CD4-positive, alpha-beta T cell treated with Interleukin-12 subunit alpha and Interleukin-12 subunit beta, for 1 hour (primary cell): ENCODE results near the gene ICAM3.
"Not testable (repeated sequence)": the region's sequence is repeated elsewhere in the genome, so short reads cannot be mapped to it uniquely, and the experiment has no call there.

Experiments
- DNase-seq: peaks from one replicate; pipeline ENCODE4 v3.0.0-alpha.2; 2020

Gene ICAM3

GRCh38 chr19:10343495-10343894, 4.1 kb upstream of the ICAM3 start:
- DNase-seq: no peak

- no peak for DNase-seq
These were observed 553 bp upstream of the ICAM3 start for GRCh38 chr19:10339977-10340376.

- DNase-seq: no peak
These were observed 484 bp downstream of the ICAM3 start for GRCh38 chr19:10338940-10339339.

- DNase-seq: not testable (repeated sequence)
These were observed 2.7 kb downstream of the ICAM3 start for GRCh38 chr19:10336725-10337124.

- DNase-seq: no peak
These were observed 4.0 kb downstream of the ICAM3 start for GRCh38 chr19:10335352-10335985.

DNA sequence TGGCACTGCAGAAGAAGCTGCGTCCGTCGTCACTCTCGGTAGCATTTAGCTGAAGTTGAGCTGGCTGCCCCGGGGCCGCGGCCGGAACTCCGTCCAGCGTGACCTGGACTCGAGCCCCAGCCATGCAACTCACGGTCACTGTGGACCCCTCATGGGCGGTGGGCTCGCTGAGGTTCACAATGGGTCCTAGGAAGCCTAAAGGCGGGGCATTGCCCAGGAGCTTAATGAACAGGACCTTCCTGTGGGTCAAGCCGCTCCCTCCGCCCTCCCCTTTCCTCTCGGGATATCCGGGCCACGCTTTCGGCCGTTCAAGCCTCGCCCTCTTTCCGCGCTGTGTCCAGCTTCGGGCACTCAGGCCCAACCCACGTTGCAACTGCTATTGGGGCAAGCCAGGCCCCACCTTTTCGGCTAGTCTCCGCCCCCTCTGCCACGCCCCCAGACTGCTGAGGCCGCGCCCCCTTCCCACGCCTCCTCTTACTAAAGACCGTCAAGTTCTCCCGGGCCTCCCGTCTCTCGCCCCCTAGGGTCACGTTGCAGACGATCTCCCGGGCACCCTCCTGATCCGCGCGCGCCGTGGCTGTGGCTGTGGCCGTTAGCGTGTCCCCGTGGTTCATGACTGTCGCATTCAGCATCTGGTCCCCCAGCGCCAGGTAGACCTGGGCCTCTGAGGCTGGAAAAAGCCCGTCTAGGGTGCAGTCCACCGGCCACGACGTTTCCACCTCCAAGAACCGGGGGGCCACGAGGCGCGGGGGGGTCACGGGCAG, 4.7 kb downstream of the ICAM3 start:
- DNase-seq: peak; percentile 33

GRCh38 chr19:10333758-10334587, 5.5 kb downstream of the ICAM3 start:
- DNase-seq: no peak

- DNase-seq: peak; percentile 98
These were observed 6.3 kb downstream of the ICAM3 start, which contains the start of gene RAVER1 for GRCh38 chr19:10332965-10333757. Gene RAVER1, minus strand, starts transcription at chr19:10333529. Its CDS starts 22 bp downstream, at chr19:10333507.

DNA sequence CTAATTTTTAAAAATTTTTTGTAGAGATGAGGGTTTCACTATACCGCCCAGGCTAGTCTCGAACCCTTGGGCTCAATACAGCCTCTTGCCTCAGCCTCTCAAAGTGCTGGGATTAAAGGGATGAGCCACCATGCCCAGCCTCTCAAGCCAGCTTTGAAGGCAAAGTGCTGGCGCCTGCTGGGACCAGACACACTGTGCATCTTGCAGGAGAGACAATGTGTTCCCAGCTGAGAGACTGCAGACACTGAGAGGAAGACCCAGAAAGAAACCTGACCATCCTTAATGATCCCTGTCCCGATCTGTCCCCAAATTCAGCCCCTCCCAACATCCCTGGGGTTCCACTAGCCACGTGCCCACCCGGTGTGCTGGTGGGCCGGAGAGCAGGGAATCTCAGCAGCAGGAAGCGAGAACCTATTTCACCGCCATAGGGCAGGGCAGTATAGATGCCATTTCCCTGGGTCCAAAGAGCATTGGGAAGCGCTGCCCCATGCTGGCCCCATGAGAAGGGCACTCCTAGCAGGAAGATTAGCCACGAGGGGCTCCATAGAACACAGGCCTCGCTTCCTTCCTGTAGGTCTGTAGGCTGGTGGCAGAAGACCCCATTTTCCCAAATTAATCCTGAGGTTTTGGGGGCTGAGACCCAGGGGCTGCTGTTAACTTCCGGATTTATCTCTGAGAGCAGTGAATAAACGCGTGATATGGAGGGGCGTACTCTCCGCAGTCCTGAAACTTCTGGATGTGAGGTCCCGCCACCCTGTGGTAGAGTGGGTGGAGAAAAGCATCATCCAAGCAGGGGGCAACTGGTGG, 7.1 kb downstream of the ICAM3 start:
- DNase-seq: no peak

- no peak for DNase-seq
These were observed 9.9 kb downstream of the ICAM3 start for GRCh38 chr19:10329555-10329954.

- DNase-seq: no peak
These were observed 10.6 kb downstream of the ICAM3 start for GRCh38 chr19:10328558-10329429.

- no peak for DNase-seq
These were observed 11.6 kb downstream of the ICAM3 start for GRCh38 chr19:10327793-10328192.

GRCh38 chr19:10325732-10326131, 13.7 kb downstream of the ICAM3 start:
- no peak for DNase-seq

DNA sequence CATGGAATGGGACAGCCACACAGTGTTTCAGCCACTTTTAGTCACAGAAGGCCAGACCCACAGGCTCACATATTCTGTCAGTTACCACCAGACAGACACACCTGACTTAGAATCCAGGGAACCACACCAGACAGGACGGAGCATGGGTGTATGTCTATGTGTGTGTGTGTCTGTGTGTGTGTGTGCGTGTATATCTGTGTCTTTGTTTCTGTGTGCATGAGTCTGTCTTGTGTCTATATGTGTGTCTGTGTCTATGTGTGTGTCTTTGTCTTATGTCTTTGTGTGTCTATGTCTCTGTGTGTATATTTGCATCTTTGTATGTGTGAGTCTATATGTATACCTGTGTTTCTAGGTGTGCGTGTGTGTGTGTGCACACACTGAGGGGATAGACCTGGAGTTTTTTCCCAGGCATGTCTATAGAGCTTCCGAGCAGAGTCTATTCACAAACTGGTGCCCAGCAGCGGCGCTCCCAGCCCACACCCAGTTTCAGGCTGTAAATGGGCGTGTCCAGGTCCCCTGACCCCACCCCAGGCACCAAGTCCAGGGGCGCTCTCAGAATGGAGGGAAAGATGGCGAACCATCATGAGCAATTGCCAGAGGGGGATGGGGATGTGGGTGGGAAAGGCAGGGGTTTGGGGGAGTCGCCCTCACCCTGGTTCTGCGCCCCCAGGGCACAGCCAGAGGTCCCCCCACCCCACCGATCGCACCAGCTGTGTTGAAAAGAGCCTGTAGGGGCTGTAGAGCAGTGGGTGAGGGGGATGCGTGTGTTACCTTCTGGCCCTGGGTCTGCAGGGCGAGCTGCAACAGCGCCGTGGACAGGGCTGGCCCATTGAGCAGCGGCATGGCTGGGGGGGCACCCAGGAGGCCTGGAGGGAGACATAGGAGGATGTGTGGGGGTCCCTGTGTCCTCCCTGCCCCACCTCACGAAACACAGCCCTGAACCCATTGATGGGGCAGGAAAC, 17.3 kb downstream of the ICAM3 start:
- no peak for DNase-seq

GRCh38 chr19:10321417-10321797, 18.0 kb downstream of the ICAM3 start:
- no peak for DNase-seq

GRCh38 chr19:10320602-10321416, 18.6 kb downstream of the ICAM3 start:
- no peak for DNase-seq

DNA sequence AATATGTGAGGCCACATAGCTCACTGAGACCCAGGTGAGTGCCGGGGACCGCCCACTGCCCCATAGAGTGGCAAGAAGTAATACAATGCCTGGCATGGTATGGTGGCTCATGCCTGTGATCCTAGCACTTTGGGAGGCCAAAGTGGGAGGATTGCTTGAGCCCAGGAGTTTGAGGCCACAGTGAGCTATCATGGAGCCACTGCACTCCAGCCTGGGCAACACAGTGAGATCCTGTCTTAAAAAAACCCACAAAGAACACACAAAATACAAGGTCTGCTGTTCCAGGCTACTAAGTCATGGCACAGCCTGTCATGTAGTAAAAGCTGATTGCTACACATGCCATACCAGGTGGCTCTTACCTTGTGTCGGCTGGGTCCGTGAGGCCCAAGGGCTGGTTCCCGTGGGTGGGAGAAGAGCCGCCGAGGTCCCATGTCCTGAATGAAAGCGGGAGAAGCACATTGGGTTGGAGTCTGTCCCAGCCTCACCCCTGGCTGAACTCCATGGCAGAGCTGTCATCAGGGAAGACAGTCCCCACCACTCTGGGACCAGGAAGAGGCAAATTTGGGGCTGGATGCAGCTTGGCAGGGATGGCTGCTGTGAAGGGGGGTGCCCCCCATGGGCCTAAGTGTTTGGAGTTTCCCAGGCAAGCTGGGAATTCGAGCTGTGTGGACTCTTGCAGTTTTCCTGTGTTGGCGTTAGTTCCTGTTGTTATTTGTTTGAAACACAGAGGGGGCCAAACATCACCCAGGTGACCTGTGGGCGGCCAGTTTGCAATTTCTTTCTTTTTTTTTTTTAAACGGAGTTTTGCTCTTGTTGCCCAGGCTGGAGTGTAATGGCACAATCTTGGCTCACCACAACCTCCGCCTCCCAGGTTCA, 20.4 kb downstream of the ICAM3 start:
- no peak for DNase-seq
